ENCODE data around the gene TUBA1C. TPM values are rescaled to one million over a fixed set of nuclear protein-coding genes. Genes with fewer than 3 reads are reported as not detected.
A peak's percentile ranks its signal among the peaks of the same experiment; 100 is the strongest.

TUBA1C gene
- total RNA-seq, 4 donors from 2014 or later, result 129 to 190 (median 167) TPM

GRCh38 chr12:49230176-49230804 is 34.6 kb upstream of the TUBA1C start:
- DNase-seq (ENCODE audit: extremely low spot score), result no peak
- Histone ChIP-seq H3K27ac (replicated peaks in 1 of 4) (no peak overlapping the region), H3K4me1 (peaks cover 25 to 41% (median 32%) of the 10 kb centered on the region in 4 donors), H3K4me3 (no peak overlapping the region), H3K27me3 (no peaks in the 10 kb centered on the region), H3K36me3 (no peaks in the 10 kb centered on the region), H3K9me3 (no peaks in the 10 kb centered on the region)
- intact Hi-C loops (cut with DNase I), result loop anchor here (5.0 kb wide), 1 partner anchor 168 kb away; the partner anchor contains the start of gene KMT2D
- 91% methylated on average over 6 of the region's 6 CpGs for WGBS
- TF ChIP-seq POLR2A (IDR thresholded peaks at IDR 0.05; ENCODE audit: low read depth) (no peak), EP300 (IDR thresholded peaks at IDR 0.05) (no peak), POLR2AphosphoS5 (IDR thresholded peaks at IDR 0.05) (no peak), CTCF (IDR thresholded peaks at IDR 0.05) (no peak)

- Histone ChIP-seq H3K27ac (replicated peaks in 1 of 4) (peak overlapping the region in 1 of 4 donors; percentile 88), H3K9me3 (no peaks in the 10 kb centered on the region), H3K36me3 (no peaks in the 10 kb centered on the region), H3K4me1 (peaks cover 25 to 43% (median 30%) of the 10 kb centered on the region in 4 donors), H3K27me3 (no peaks in the 10 kb centered on the region), H3K4me3 (no peak overlapping the region)
- TF ChIP-seq POLR2AphosphoS5 (IDR thresholded peaks at IDR 0.05) (no peak), POLR2A (IDR thresholded peaks at IDR 0.05; ENCODE audit: low read depth) (no peak), CTCF (IDR thresholded peaks at IDR 0.05) (no peak), EP300 (IDR thresholded peaks at IDR 0.05) (no peak)
- WGBS, result 83% methylated on average over 3 of the region's 3 CpGs
- intact Hi-C loops (cut with DNase I), result loop anchor here (5.0 kb wide), 1 partner anchor 168 kb away; the partner anchor contains the start of gene KMT2D
- DNase-seq (ENCODE audit: extremely low spot score), result no peak
Measured at GRCh38 chr12:49230805-49231194, 34.1 kb upstream of the TUBA1C start.

GRCh38 chr12:49231878-49232655 is 32.8 kb upstream of the TUBA1C start:
- intact Hi-C loops (cut with DNase I), result loop anchor here (5.0 kb wide), 1 partner anchor 170 kb away; the partner anchor contains the start of gene KMT2D
- Histone ChIP-seq H3K9me3 (no peaks in the 10 kb centered on the region), H3K36me3 (no peaks in the 10 kb centered on the region), H3K27me3 (no peaks in the 10 kb centered on the region), H3K27ac (replicated peaks in 1 of 4) (peak overlapping the region; percentile 88 to 91 (median 91)), H3K4me3 (peak overlapping the region in 3 of 4 donors; percentile 53 to 59 (median 59)), H3K4me1 (peaks cover 25 to 43% (median 30%) of the 10 kb centered on the region in 4 donors)
- WGBS, result 61% methylated on average over 9 of the region's 9 CpGs
- DNase-seq (ENCODE audit: extremely low spot score), result no peak
- TF ChIP-seq CTCF (IDR thresholded peaks at IDR 0.05) (no peak), POLR2A (IDR thresholded peaks at IDR 0.05; ENCODE audit: low read depth) (no peak), EP300 (IDR thresholded peaks at IDR 0.05) (no peak), POLR2AphosphoS5 (IDR thresholded peaks at IDR 0.05) (peak in 1 of 2 donors; percentile 27)

- Histone ChIP-seq H3K9me3 (no peaks in the 10 kb centered on the region), H3K4me3 (peak overlapping the region; percentile 53 to 64 (median 59)), H3K27me3 (no peaks in the 10 kb centered on the region), H3K36me3 (no peaks in the 10 kb centered on the region), H3K27ac (replicated peaks in 1 of 4) (peak overlapping the region; percentile 88 to 91 (median 91)), H3K4me1 (peaks cover 25 to 37% (median 30%) of the 10 kb centered on the region in 4 donors)
- DNase-seq (ENCODE audit: extremely low spot score), result no peak
- intact Hi-C loops (cut with DNase I), result loop anchor here (5.0 kb wide), 1 partner anchor 171 kb away; the partner anchor contains the start of gene KMT2D
- 35% methylated on average over 23 of the region's 25 CpGs for WGBS
- TF ChIP-seq POLR2AphosphoS5 (IDR thresholded peaks at IDR 0.05) (peak; percentile 39 to 53), EP300 (IDR thresholded peaks at IDR 0.05) (no peak), CTCF (IDR thresholded peaks at IDR 0.05) (peak; percentile 12 to 32 (median 27))
Measured at GRCh38 chr12:49232940-49233841, 31.7 kb upstream of the TUBA1C start.
